ENCODE results near the gene PON2.

- no peak for TF ChIP-seq POLR2AphosphoS5 (IDR thresholded peaks at IDR 0.05; ENCODE audit: low read depth, low read length)
- TF ChIP-seq SRF (IDR thresholded peaks at IDR 0.05; ENCODE audit: low read depth), result no peak
- no peak for TF ChIP-seq RAD21 (IDR thresholded peaks at IDR 0.05; ENCODE audit: low read depth)
- TF ChIP-seq SIN3A (IDR thresholded peaks at IDR 0.05; ENCODE audit: low read depth), result no peak
- no peak for TF ChIP-seq CTCF (IDR thresholded peaks at IDR 0.05 in 2 of 3, conservative IDR thresholded peaks at IDR 0.05 in 1 of 3; ENCODE audit: borderline replicate concordance in 1 of 3, insufficient read depth in 1 of 3, low read depth in 2 of 3, low read length in 2 of 3)
- TF ChIP-seq ZFX (IDR thresholded peaks at IDR 0.05), result no peak
- no peak for TF ChIP-seq YY1 (IDR thresholded peaks at IDR 0.05; ENCODE audit: extremely low read depth, insufficient replicate concordance, low read depth, low read length)
- TF ChIP-seq EZH2phosphoT487 (IDR thresholded peaks at IDR 0.05; ENCODE audit: borderline replicate concordance), result no peak
- TF ChIP-seq ZBTB33 (IDR thresholded peaks at IDR 0.05; ENCODE audit: extremely low read depth, insufficient replicate concordance, low read length), result no peak
Observed at GRCh38 chr7:95472581-95473161, 37.8 kb upstream of the PON2 start.

All from HCT116 (cell line).